ENCODE data around the gene GOLIM4. TPM values are rescaled to one million over a fixed set of nuclear protein-coding genes. Genes with fewer than 3 reads are reported as not detected.

Gene GOLIM4
- total RNA-seq, 1 experiment from 2014 or later, result 24.6 TPM

GRCh38 chr3:167973046-167973445, 122.7 kb downstream of the GOLIM4 start:
- no peaks in the 10 kb centered on the region for H3K79me1 ChIP-seq (ENCODE audit: insufficient read depth, low read depth, low read length, poor library complexity, severe bottlenecking)
- no peak overlapping the region for H3K4me2 ChIP-seq (ENCODE audit: insufficient read depth, insufficient read length, low read length)
- H2AFZ ChIP-seq (ENCODE audit: low read length), result no peak overlapping the region
- no peak overlapping the region for H3K9ac ChIP-seq (ENCODE audit: extremely low read depth, insufficient read length, low read length)
- H4K20me1 ChIP-seq (ENCODE audit: control insufficient read depth, insufficient read depth, insufficient read length), result peaks cover 2% of the 10 kb centered on the region
- H3K27me3 ChIP-seq (ENCODE audit: insufficient read depth, low read length), result no peaks in the 10 kb centered on the region
- no peak for DNase-seq
- H2BK15ac ChIP-seq (ENCODE audit: low read depth, low read length), result no peak overlapping the region
- no peak overlapping the region for H4K8ac ChIP-seq (replicated peaks; ENCODE audit: insufficient read length, low read depth, low read length)
- no peaks in the 10 kb centered on the region for H3K23me2 ChIP-seq (ENCODE audit: insufficient read length, low read depth, low read length, poor library complexity, severe bottlenecking)
- Mint-ChIP-seq H3K4me3 (no peak overlapping the region), H3K27ac (no peak overlapping the region), H3K4me1 (no peaks in the 10 kb centered on the region), H3K36me3 (ENCODE audit: insufficient read depth in 1 of 3, low read depth in 3 of 3) (no peaks in the 10 kb centered on the region), H3K9me3 (no peaks in the 10 kb centered on the region), H3K27me3 (ENCODE audit: low read depth) (no peaks in the 10 kb centered on the region)
- no peak for TF ChIP-seq CTCF (conservative IDR thresholded peaks at IDR 0.05)
- H2BK20ac ChIP-seq (ENCODE audit: low read depth, low read length, poor library complexity, severe bottlenecking), result no peak overlapping the region
- H3K4me1 ChIP-seq (ENCODE audit: insufficient read depth, low read length), result no peaks in the 10 kb centered on the region
- H2AK5ac ChIP-seq (ENCODE audit: insufficient read length, low read length), result no peak overlapping the region
- H3K23ac ChIP-seq (ENCODE audit: insufficient read length, low read depth, low read length), result no peak overlapping the region
- WGBS (ENCODE audit: extremely low coverage, insufficient read length, low lambda C conversion rate), result no CpG with 5 or more reads among the region's 2 CpGs
- H4K5ac ChIP-seq (ENCODE audit: insufficient read length, low read depth, low read length), result no peak overlapping the region
- H2BK12ac ChIP-seq (ENCODE audit: insufficient read length, low read depth, low read length), result no peak overlapping the region
- no peak overlapping the region for H3K4ac ChIP-seq (ENCODE audit: low read depth, low read length)
- H3K27ac ChIP-seq (ENCODE audit: insufficient read length, low read depth, low read length), result no peak overlapping the region
- H3T11ph ChIP-seq (ENCODE audit: low read length), result no peak overlapping the region
- no peak overlapping the region for H3K14ac ChIP-seq (ENCODE audit: insufficient read depth, low read length)
- H3K18ac ChIP-seq (ENCODE audit: insufficient read length, low read depth, low read length), result no peak overlapping the region
- no peaks in the 10 kb centered on the region for H3K79me2 ChIP-seq (ENCODE audit: insufficient read depth, low read length)
- H2BK5ac ChIP-seq (ENCODE audit: insufficient read length, low read length), result no peak overlapping the region
- H2BK120ac ChIP-seq (ENCODE audit: low read depth, low read length, poor library complexity, severe bottlenecking), result no peak overlapping the region
- no peak overlapping the region for H3K56ac ChIP-seq (ENCODE audit: insufficient read length, low read depth, low read length)
- H3K9me3 ChIP-seq (ENCODE audit: control insufficient read depth, low read depth, low read length), result no peaks in the 10 kb centered on the region
- no peak overlapping the region for H4K91ac ChIP-seq (ENCODE audit: insufficient read length, low read depth, low read length)
